Neural progenitor cell (in vitro differentiated cells): Measurements from ENCODE around the gene FAM90A1.
"Not testable (repeated sequence)": the region's sequence is repeated elsewhere in the genome, so short reads cannot be mapped to it uniquely, and the experiment has no call there.

Experiments
- CTCF ChIP-seq: fragments of 200-600 bp; sonication (generic); IDR thresholded peaks from 2 replicates; pipeline ENCODE4 v1.5.1; 2017; ENCODE audit warnings: antibody characterized with exemption, mild to moderate bottlenecking
- EZH2 ChIP-seq: fragments of 200-600 bp; sonication (generic); IDR thresholded peaks from 2 replicates; pipeline ENCODE4 v1.6.1; 2017; ENCODE audit warnings: antibody characterized with exemption, mild to moderate bottlenecking, moderate library complexity
- EZH2phosphoT487 ChIP-seq: fragments of 200-600 bp; sonication (generic); IDR thresholded peaks from 2 replicates; pipeline ENCODE4 v1.6.1; 2017; ENCODE audit warnings: antibody characterized with exemption

- TF ChIP-seq CTCF, EZH2, EZH2phosphoT487: not testable (repeated sequence)
Observed at GRCh38 chr12:8237031-8237430, 9.6 kb upstream of the FAM90A1 start.
